Measurements from ENCODE around the gene FAM149A.

The FAM149A gene

GRCh38 chr4:186148336-186148975, 44.0 kb downstream of the FAM149A start:
- Histone ChIP-seq H3K4me1 (ENCODE audit: low read depth, poor library complexity, severe bottlenecking) (peaks cover 7% of the 10 kb centered on the region), H4K20me1 (ENCODE audit: insufficient read depth) (no peaks in the 10 kb centered on the region), H2AFZ (ENCODE audit: low read depth) (no peak overlapping the region), H3K79me2 (ENCODE audit: insufficient read depth, low read depth) (no peaks in the 10 kb centered on the region), H3K27me3 (ENCODE audit: insufficient read depth, low read depth) (no peaks in the 10 kb centered on the region), H3K4me3 (IDR thresholded peaks at IDR 0.05; ENCODE audit: insufficient read depth, low read depth, low read length) (no peak overlapping the region), H3K9ac (no peak overlapping the region), H3K27ac (no peak overlapping the region), H3K36me3 (ENCODE audit: insufficient read depth) (no peaks in the 10 kb centered on the region), H3K4me2 (no peak overlapping the region)
- TF ChIP-seq, protein P1, sequence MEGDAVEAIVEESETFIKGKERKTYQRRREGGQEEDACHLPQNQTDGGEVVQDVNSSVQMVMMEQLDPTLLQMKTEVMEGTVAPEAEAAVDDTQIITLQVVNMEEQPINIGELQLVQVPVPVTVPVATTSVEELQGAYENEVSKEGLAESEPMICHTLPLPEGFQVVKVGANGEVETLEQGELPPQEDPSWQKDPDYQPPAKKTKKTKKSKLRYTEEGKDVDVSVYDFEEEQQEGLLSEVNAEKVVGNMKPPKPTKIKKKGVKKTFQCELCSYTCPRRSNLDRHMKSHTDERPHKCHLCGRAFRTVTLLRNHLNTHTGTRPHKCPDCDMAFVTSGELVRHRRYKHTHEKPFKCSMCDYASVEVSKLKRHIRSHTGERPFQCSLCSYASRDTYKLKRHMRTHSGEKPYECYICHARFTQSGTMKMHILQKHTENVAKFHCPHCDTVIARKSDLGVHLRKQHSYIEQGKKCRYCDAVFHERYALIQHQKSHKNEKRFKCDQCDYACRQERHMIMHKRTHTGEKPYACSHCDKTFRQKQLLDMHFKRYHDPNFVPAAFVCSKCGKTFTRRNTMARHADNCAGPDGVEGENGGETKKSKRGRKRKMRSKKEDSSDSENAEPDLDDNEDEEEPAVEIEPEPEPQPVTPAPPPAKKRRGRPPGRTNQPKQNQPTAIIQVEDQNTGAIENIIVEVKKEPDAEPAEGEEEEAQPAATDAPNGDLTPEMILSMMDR (conservative IDR thresholded peaks at IDR 0.05; ENCODE audit: low read depth, low read length): no peak

DNA sequence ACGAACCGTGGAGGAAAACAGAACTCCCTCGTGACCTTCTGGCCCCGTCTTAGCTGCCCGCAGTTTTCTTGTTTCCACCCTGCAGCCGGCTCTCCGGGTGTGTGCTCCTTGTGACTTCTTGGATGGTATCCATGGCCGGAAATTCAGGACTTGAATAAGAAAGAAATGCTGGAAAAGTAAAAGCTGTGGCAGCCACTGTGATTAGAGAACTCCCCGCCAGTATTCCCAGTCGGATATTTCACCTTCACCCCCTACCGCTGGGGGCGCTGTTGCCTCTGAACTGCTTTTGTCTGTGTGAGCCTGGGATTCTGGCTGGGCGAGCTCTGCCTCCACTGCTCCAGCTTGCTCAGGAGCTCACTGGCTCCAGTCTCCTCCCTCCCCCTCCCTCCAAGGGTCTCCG, 45.4 kb downstream of the FAM149A start:
- H3K27ac ChIP-seq: no peak overlapping the region
- H3K36me3 ChIP-seq (ENCODE audit: insufficient read depth): no peaks in the 10 kb centered on the region
- no peaks in the 10 kb centered on the region for H4K20me1 ChIP-seq (ENCODE audit: insufficient read depth)
- no peak overlapping the region for H3K4me3 ChIP-seq (IDR thresholded peaks at IDR 0.05; ENCODE audit: insufficient read depth, low read depth, low read length)
- H2AFZ ChIP-seq (ENCODE audit: low read depth): no peak overlapping the region
- no peak overlapping the region for H3K9ac ChIP-seq
- no peaks in the 10 kb centered on the region for H3K27me3 ChIP-seq (ENCODE audit: insufficient read depth, low read depth)
- H3K4me2 ChIP-seq: no peak overlapping the region
- TF ChIP-seq, protein P1 (conservative IDR thresholded peaks at IDR 0.05; ENCODE audit: low read depth, low read length): peak; percentile 38; the same call in 1 of the 2 replicates
- no peaks in the 10 kb centered on the region for H3K79me2 ChIP-seq (ENCODE audit: insufficient read depth, low read depth)
- peaks cover 4% of the 10 kb centered on the region for H3K4me1 ChIP-seq (ENCODE audit: low read depth, poor library complexity, severe bottlenecking)

DNA sequence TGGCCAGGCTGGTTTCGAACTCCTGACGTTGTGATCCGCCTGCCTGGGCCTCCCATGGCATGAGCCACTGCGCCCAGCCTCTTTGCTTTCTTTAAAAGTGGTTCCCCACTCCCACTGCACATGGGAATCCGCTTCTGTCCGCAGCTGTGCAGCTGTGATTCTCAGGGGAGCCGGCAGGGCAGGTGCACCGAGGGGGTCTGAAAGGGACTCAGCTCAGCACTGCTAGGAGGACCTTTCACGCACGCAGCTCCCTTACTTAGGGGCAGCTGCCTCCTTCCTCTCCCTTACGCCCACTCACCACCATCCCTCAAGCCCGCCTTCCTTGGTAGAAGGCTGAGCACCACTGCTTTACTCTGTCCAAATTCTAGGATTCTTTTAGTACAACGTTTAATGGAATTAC, 46.4 kb downstream of the FAM149A start:
- H4K20me1 ChIP-seq (ENCODE audit: insufficient read depth): no peaks in the 10 kb centered on the region
- H3K4me1 ChIP-seq (ENCODE audit: low read depth, poor library complexity, severe bottlenecking): peaks cover 4% of the 10 kb centered on the region
- no peak overlapping the region for H2AFZ ChIP-seq (ENCODE audit: low read depth)
- H3K27ac ChIP-seq: no peak overlapping the region
- TF ChIP-seq, protein P1 (conservative IDR thresholded peaks at IDR 0.05; ENCODE audit: low read depth, low read length): no peak
- no peak overlapping the region for H3K4me2 ChIP-seq
- H3K9ac ChIP-seq: no peak overlapping the region
- H3K79me2 ChIP-seq (ENCODE audit: insufficient read depth, low read depth): no peaks in the 10 kb centered on the region
- no peak overlapping the region for H3K4me3 ChIP-seq (IDR thresholded peaks at IDR 0.05; ENCODE audit: insufficient read depth, low read depth, low read length)
- no peaks in the 10 kb centered on the region for H3K27me3 ChIP-seq (ENCODE audit: insufficient read depth, low read depth)
- no peaks in the 10 kb centered on the region for H3K36me3 ChIP-seq (ENCODE audit: insufficient read depth)

DNA sequence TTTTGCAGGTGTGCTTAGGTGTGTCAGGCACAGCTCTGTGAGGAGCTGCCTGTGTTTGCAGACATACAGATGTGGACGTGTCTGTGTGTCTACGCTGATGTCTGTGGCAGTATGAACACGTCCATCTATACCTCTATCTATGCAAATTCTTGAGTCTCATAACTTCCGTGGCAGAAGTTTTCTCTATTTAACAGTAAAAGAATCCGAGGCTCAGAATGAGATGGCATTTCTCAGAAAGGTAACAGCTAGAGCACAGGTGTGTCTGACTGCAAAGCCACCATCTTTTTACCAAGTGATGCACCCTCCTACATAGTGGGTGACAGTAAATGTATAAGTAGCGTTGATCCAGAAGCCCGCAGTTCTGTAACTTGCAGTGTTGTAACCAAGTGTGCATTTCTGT, 47.0 kb downstream of the FAM149A start:
- Histone ChIP-seq H3K9ac (no peak overlapping the region), H3K79me2 (ENCODE audit: insufficient read depth, low read depth) (no peaks in the 10 kb centered on the region), H3K4me3 (IDR thresholded peaks at IDR 0.05; ENCODE audit: insufficient read depth, low read depth, low read length) (no peak overlapping the region), H4K20me1 (ENCODE audit: insufficient read depth) (no peaks in the 10 kb centered on the region), H3K4me2 (no peak overlapping the region), H3K4me1 (ENCODE audit: low read depth, poor library complexity, severe bottlenecking) (peaks cover 4% of the 10 kb centered on the region), H2AFZ (ENCODE audit: low read depth) (no peak overlapping the region), H3K27ac (no peak overlapping the region), H3K36me3 (ENCODE audit: insufficient read depth) (no peaks in the 10 kb centered on the region), H3K27me3 (ENCODE audit: insufficient read depth, low read depth) (no peaks in the 10 kb centered on the region)
- TF ChIP-seq, protein P1 (conservative IDR thresholded peaks at IDR 0.05; ENCODE audit: low read depth, low read length): no peak

All from KMS-11 (cell line).